HG03159 (cell line): ENCODE measurements around the gene KIF27.
A peak's percentile ranks its signal among the peaks of the same experiment; 100 is the strongest.
"Not testable (repeated sequence)": the region's sequence is repeated elsewhere in the genome, so short reads cannot be mapped to it uniquely, and the experiment has no call there.

ENCODE experiments used
- ATAC-seq: cut with Tn5 transposase; IDR thresholded peaks from one replicate; pipeline ENCODE4 v1.9.1; 2021; ENCODE audit warnings: mild to moderate bottlenecking, moderate library complexity; ENCODE audit not compliant: unreplicated experiment

Gene KIF27

DNA sequence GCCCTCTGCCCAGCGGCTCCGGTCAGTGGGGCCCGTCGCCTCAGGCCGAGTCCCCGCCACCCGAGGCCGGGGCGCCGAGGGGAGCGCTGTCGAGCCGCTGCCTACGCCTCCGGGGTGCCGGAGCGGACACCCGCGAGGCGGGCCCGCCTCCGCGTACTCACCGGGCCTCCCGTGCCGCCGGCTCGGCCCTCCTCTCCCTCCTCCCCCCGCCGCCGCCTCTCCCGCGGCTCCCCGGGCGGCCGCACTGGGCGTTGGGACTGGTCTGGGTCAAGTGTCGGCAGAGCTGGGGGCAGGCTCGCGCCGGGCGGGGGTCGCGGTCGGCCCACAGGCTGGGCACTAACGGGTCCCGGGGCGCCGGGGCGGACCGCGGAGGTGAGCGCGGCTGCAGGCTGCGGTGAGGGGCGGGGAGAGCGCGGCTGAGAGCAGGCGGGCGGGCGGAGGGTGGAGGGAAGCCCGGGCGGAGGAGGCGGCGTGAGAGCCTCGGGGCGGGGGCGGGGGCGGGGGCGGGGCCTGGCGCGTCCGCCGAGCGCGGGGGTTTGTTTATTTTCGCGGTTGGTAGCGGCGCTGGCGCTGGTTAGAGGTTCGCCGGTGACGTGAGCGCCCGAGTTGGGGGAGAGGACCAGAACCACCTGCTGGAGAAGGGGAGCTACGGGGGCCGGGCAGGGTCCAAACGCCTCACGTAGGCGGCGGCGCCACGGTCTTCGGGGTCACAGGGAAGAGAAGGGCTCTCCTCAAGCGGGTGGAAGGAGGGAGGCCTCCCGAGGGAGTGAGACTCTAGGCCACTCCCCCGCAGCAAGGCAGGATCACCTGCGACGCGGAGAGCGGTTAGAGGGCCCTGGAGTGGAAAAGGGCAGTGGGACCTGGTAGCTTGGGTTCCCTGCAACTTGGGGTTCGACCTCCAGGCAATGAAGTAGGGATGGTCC is 103.6 kb downstream of the KIF27 start, which contains the start of gene GKAP1:
Gene GKAP1 (minus strand): TSS at position 414 of the 923 bp plus-strand sequence. CDS start 11,252 bp downstream, outside the sequence.
- peak; percentile 83 for ATAC-seq

DNA sequence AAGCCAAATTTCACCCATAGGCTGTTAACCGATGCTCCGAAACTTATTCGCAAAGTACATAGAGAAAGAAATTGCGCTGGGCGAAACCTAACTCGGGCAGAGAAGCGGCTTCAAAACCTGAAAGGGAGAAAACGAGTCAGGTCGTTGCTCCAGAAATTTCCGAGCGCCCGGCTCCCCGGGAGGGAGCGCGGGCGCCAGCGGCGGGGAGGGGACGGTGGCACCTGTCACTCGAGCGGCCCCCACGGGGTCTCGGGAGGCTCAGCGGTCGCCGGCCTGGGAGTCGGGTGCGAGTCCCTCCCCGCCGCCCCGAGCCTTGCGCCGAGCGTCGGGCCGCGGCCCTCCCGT is 104.2 kb downstream of the KIF27 start:
- peak; percentile 8 for ATAC-seq

DNA sequence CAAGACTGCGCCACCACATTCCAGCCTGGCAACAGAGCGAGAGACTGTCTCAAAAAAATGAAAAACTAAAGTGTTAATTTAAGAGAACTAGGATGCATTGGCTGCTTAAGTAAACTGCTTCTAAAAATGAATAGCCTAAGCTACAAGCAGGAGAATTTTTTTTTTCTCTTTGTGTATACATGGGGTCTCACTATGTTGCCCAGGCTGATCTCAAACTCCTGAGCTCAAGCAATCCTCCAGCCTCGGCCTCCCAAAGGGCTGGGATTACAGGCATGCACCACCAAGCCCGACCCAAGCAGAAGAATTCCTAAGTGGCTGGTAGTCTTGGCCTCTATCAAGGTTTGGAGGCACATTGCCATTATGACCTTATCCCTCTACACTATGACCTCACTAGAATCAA is 106.1 kb downstream of the KIF27 start:
- not testable (repeated sequence) for ATAC-seq

DNA sequence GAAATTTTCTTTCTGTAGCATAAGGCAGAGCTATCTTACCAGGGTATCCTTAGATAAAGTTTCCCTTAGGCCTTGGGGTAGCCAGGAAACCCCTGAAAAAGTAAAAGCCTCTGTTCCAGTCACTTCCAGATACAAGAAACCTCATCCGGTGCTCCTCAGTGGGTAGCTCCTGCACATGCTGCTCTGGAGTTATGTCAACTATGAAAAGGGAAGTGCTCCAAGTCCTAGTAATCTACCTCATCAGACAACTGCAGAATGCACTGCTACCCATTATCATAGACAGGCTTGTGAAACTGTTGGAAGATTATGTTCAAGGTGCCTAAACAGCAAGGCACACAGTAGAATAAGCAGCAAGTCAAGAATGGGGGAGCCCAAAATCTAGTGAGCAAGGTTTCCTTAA is 112.0 kb downstream of the KIF27 start:
- not testable (repeated sequence) for ATAC-seq

DNA sequence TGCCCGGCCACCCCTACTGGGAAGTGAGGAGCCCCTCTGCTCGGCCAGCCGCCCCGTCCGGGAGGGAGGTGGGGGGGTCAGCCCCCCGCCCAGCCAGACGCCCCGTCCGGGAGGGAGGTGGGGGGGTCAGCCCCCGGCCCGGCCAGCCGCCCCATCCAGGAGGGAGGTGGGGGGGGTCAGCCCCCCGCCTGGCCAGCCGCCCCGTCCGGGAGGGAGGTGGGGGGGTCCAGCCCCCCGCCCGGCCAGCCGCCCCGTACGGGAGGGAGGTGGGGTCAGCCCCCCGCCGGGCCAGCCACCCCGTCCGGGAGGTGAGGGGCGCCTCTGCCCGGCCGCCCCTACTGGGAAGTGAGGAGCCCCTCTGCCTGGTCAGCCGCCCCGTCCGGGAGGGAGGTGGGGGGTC is 116.8 kb downstream of the KIF27 start:
- not testable (repeated sequence) for ATAC-seq

DNA sequence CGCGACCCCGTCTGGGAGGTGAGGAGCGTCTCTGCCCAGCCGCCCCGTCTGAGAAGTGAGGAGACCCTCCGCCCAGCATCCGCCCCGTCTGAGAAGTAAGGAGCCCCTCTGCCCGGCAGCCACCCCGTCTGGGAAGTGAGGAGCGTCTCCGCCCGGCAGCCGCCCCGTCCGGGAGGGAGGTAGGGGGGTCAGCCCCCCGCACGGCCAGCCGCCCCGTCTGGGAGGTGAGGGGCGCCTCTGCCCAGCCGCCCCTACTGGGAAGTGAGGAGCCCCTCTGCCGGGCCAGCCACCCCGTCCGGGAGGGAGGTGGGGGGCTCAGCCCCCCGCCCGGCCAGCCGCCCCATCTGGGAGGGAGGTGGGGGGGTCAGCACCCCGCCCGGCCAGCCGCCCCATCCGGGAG is 117.3 kb downstream of the KIF27 start:
- ATAC-seq = not testable (repeated sequence)

DNA sequence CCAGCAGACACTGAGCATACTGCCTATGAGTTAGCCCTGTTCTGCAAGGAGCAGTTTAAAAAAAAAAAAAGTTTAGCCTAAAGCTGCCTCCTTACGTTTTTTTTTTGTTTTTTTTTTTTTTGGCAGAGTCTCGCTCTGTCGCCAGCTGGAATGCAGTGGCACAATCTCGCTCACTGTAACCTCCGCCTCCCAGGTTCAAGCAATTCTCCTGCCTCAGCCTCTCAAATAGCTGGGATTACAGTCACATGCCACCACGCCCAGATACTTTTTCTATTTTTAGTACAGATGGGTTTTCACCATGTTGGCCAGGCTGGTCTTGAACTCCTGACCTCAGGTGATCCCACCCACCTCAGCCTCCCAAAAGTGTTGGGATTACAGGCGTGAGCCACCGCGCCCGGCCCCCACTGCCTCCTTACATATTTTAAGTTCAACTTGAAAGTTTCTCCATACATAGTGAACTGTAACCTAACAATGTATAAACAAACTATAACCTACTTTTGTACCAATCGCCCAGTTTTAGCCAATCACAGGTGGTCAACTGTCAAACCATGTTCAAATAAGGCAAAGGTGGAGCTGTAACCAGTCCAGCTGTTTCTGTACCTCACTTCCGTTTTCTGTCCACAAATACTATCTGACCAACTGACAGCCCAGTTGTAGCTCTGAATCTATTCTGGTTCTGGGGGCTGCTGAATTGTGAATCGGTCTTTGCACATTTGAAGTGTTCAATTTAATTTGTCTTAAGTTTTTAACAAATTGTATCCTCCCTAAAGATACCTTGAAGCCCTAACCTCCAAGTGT is 120.8 kb downstream of the KIF27 start:
- ATAC-seq = no peak

DNA sequence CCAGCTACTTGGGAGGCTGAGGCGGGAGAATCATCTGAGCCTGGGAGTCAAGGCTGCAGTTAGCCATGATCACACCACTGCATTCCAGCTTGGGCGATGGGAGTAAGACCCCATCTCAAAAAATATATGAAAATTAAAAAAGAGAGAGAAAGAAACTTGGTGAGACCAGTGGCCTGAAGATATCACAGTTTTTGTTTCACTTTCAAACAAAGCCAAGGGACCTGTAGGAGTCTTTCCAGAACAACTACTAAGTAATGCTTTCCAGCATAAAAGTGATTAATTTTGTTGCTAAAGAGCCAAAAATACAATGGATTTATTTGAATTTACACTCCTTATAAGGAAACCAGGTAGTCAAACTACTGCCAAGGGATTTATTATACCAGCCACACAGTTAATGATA is 127.2 kb downstream of the KIF27 start:
- ATAC-seq = no peak

DNA sequence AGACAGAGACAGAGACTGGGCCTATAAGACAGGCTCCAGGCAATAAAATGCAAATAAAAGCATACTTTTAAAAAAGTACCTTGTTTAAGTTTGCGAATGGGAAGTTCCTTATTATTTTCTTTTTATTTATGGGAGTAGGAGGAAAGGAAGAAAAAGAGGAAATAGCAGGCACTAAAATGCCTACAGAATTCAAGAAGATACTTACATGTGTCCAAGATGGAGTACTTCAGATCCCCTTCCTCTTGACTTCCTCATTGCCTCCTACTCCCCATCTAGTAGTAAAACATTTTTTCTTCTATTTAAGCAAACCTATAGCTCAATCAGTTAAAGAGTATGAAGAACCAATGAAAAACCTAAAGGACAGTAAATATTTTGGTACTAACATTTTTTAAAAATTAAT is 128.5 kb downstream of the KIF27 start:
- no peak for ATAC-seq
